Endothelial cell of umbilical vein (primary cell): ENCODE measurements around the gene UBAP1.

Experiments
- CTCF ChIP-seq, 2 donors: IDR thresholded peaks; 1 replicate in 1 of 2; 2 replicates in 1 of 2; pipeline ENCODE4 v1.5.1; 2011; ENCODE audit warnings: low read length in 2 of 2, mild to moderate bottlenecking in 2 of 2, moderate library complexity in 2 of 2, control low read depth in 1 of 2, inconsistent platforms in 1 of 2, low read depth in 1 of 2; ENCODE audit not compliant: insufficient read depth in 1 of 2; ENCODE audit errors: extremely low read depth in 1 of 2
- EZH2 ChIP-seq: IDR thresholded peaks from 2 replicates; pipeline ENCODE4 v1.6.1; 2012; ENCODE audit warnings: borderline replicate concordance, low read depth, mild to moderate bottlenecking, moderate library complexity, low read length, inconsistent platforms; ENCODE audit not compliant: severe bottlenecking
- FOS ChIP-seq: IDR thresholded peaks from 2 replicates; pipeline ENCODE4 v1.6.1; 2011; ENCODE audit warnings: mild to moderate bottlenecking, low read length, moderate library complexity, borderline replicate concordance; ENCODE audit not compliant: insufficient read depth
- JUN ChIP-seq: IDR thresholded peaks from 2 replicates; pipeline ENCODE4 v1.6.1; 2011; ENCODE audit warnings: borderline replicate concordance, low read depth; ENCODE audit not compliant: insufficient read length, insufficient read depth
- MAX ChIP-seq: IDR thresholded peaks from 2 replicates; pipeline ENCODE4 v1.6.1; 2011; ENCODE audit not compliant: insufficient read depth, insufficient read length
- POLR2A ChIP-seq: IDR thresholded peaks from 2 replicates; pipeline ENCODE4 v1.6.1; 2012; ENCODE audit warnings: low read depth, mild to moderate bottlenecking, control low read depth, low read length
- POLR2AphosphoS5 ChIP-seq: IDR thresholded peaks from 2 replicates; pipeline ENCODE4 v1.6.1; 2012; ENCODE audit warnings: low read depth, mild to moderate bottlenecking, control low read depth, low read length, moderate library complexity; ENCODE audit not compliant: insufficient read depth

- TF ChIP-seq CTCF (IDR thresholded peaks at IDR 0.05; ENCODE audit: extremely low read depth in 1 of 2, insufficient read depth in 1 of 2, low read depth in 1 of 2, low read length in 2 of 2) (no peak), POLR2A (no peak), JUN (no peak), FOS (no peak), POLR2AphosphoS5 (no peak), EZH2 (no peak), MAX (no peak)
Measured at GRCh38 chr9:34131571-34131970, 47.3 kb upstream of the UBAP1 start.
